ENCODE data around the gene CDH26. TPM values are rescaled to one million over a fixed set of nuclear protein-coding genes. Genes with fewer than 3 reads are reported as not detected.

The CDH26 gene
- total and polyA plus RNA-seq, 9 of the 15 experiments (the other 6 are each of a cell fraction or from before 2014, with no cell fraction given) = 0.07 to 0.13 (median 0.10) TPM; not detected in 4

DNA sequence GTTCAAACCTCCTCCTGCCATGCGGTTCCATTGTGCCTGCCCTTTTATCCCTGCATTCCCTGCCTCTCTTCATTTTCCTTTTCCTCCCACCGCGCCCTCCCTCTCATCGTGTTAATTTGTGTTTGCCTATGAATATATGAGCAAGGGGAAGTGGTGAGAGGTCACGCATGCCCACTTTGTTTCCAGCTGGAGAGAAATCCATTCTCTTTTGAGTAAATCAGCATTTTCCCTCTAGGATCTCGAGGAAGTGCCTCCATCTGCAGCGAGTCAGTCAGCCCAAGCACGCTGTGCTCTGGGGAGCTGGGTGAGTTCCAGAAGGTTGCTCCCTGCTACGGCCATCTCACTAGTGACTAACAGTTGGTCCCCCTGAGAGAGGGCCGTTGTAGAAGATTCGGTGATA, 42.9 kb downstream of the CDH26 start:
- 2% methylated on average over 11 of the region's 11 CpGs for WGBS (ENCODE audit: insufficient coverage, low coverage, missing lambda C conversion rate)
- ATAC-seq (no peak), DNase-seq (ENCODE audit: extremely low read depth in 1 of 4, low spot score in 3 of 4) (no peak), FAIRE-seq (no peak)
- H3K9me1 ChIP-seq (ENCODE audit: control insufficient read depth, insufficient read depth, low read length) = no peaks in the 10 kb centered on the region
- H3K4me2 ChIP-seq (ENCODE audit: insufficient read depth, low read length) = no peak overlapping the region
- no peak for TF ChIP-seq FOXJ3 (CRISPR knock-in tag; IDR thresholded peaks at IDR 0.05)
- no peak for TF ChIP-seq CBX8 (IDR thresholded peaks at IDR 0.05; ENCODE audit: borderline replicate concordance, extremely low read depth, low read depth, low read length, poor library complexity, severe bottlenecking)
- TF ChIP-seq SMARCE1 (IDR thresholded peaks at IDR 0.05) = no peak
- TF ChIP-seq, protein P1, sequence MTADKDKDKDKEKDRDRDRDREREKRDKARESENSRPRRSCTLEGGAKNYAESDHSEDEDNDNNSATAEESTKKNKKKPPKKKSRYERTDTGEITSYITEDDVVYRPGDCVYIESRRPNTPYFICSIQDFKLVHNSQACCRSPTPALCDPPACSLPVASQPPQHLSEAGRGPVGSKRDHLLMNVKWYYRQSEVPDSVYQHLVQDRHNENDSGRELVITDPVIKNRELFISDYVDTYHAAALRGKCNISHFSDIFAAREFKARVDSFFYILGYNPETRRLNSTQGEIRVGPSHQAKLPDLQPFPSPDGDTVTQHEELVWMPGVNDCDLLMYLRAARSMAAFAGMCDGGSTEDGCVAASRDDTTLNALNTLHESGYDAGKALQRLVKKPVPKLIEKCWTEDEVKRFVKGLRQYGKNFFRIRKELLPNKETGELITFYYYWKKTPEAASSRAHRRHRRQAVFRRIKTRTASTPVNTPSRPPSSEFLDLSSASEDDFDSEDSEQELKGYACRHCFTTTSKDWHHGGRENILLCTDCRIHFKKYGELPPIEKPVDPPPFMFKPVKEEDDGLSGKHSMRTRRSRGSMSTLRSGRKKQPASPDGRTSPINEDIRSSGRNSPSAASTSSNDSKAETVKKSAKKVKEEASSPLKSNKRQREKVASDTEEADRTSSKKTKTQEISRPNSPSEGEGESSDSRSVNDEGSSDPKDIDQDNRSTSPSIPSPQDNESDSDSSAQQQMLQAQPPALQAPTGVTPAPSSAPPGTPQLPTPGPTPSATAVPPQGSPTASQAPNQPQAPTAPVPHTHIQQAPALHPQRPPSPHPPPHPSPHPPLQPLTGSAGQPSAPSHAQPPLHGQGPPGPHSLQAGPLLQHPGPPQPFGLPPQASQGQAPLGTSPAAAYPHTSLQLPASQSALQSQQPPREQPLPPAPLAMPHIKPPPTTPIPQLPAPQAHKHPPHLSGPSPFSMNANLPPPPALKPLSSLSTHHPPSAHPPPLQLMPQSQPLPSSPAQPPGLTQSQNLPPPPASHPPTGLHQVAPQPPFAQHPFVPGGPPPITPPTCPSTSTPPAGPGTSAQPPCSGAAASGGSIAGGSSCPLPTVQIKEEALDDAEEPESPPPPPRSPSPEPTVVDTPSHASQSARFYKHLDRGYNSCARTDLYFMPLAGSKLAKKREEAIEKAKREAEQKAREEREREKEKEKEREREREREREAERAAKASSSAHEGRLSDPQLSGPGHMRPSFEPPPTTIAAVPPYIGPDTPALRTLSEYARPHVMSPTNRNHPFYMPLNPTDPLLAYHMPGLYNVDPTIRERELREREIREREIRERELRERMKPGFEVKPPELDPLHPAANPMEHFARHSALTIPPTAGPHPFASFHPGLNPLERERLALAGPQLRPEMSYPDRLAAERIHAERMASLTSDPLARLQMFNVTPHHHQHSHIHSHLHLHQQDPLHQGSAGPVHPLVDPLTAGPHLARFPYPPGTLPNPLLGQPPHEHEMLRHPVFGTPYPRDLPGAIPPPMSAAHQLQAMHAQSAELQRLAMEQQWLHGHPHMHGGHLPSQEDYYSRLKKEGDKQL (CRISPR knock-in tag; IDR thresholded peaks at IDR 0.05; ENCODE audit: borderline replicate concordance) = no peak
- TF ChIP-seq, protein P2, sequence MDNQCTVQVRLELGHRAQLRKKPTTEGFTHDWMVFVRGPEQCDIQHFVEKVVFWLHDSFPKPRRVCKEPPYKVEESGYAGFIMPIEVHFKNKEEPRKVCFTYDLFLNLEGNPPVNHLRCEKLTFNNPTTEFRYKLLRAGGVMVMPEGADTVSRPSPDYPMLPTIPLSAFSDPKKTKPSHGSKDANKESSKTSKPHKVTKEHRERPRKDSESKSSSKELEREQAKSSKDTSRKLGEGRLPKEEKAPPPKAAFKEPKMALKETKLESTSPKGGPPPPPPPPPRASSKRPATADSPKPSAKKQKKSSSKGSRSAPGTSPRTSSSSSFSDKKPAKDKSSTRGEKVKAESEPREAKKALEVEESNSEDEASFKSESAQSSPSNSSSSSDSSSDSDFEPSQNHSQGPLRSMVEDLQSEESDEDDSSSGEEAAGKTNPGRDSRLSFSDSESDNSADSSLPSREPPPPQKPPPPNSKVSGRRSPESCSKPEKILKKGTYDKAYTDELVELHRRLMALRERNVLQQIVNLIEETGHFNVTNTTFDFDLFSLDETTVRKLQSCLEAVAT (IDR thresholded peaks at IDR 0.05) = no peak
- TF ChIP-seq TCF7 (IDR thresholded peaks at IDR 0.05; ENCODE audit: borderline replicate concordance) = no peak
- TF ChIP-seq MCM5 (IDR thresholded peaks at IDR 0.05; ENCODE audit: low read depth) = no peak
- TF ChIP-seq, protein P3, sequence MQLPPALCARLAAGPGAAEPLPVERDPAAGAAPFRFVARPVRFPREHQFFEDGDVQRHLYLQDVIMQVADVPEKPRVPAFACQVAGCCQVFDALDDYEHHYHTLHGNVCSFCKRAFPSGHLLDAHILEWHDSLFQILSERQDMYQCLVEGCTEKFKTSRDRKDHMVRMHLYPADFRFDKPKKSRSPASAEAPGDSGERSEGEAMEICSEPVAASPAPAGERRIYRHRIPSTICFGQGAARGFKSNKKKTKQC (CRISPR knock-in tag; IDR thresholded peaks at IDR 0.05) = no peak
- TF ChIP-seq NCOA4 (IDR thresholded peaks at IDR 0.05; ENCODE audit: partially characterized antibody) = no peak
- TF ChIP-seq ZNF263 (CRISPR knock-in tag; IDR thresholded peaks at IDR 0.05; ENCODE audit: borderline replicate concordance) = no peak
- ChIA-PET CTCF (ENCODE audit: low intra/inter-chr PET ratio) (no interaction called here), POLR2A (no interaction called here)
- no peaks in the 10 kb centered on the region for H3K4me1 ChIP-seq (replicated peaks in 1 of 2; ENCODE audit: control insufficient read depth in 2 of 2, insufficient read depth in 2 of 2, low read length in 2 of 2)
- no peaks in the 10 kb centered on the region for H4K20me1 ChIP-seq (replicated peaks; ENCODE audit: control insufficient read depth, insufficient read depth, low read length)
- H3K4me3 ChIP-seq = no peak overlapping the region
- peaks cover 2 to 7% of the 10 kb centered on the region in 2 experiments; a peak in 3 of 5 replicates for H3K27me3 ChIP-seq (ENCODE audit: control insufficient read depth in 2 of 2, insufficient read depth in 2 of 2, low read length in 2 of 2)
- no peaks in the 10 kb centered on the region for H3K9me3 ChIP-seq (replicated peaks; ENCODE audit: control insufficient read depth, insufficient read depth, low read depth, low read length)
- H3K27ac ChIP-seq (ENCODE audit: extremely low read depth, low read depth, low read length) = no peak overlapping the region
- in situ Hi-C loops (cut with MboI) (no loop called here), intact Hi-C loops (cut with micrococcal nuclease) (no loop called here)
- BruUV-seq (replicated peaks) = no TSS peak
- H3K36me3 ChIP-seq (ENCODE audit: control insufficient read depth, insufficient read depth, low read length) = no peaks in the 10 kb centered on the region
- H3K9ac ChIP-seq (ENCODE audit: insufficient read depth in 1 of 2, low read depth in 2 of 2, low read length in 2 of 2) = no peak overlapping the region
- H2AFZ ChIP-seq (ENCODE audit: low read depth, low read length) = no peak overlapping the region
- no peaks in the 10 kb centered on the region for H3K79me2 ChIP-seq (ENCODE audit: control insufficient read depth, insufficient read depth, low read length)
